H9 (cell line): Measurements from ENCODE around the gene SSX2IP. TPM values are rescaled to one million over a fixed set of nuclear protein-coding genes. Genes with fewer than 3 reads are reported as not detected.
A peak's percentile ranks its signal among the peaks of the same experiment; 100 is the strongest.

Experiments
- DNase-seq: peaks from one replicate; pipeline ENCODE4 v3.0.0-alpha.2; 2017
- H2AFZ ChIP-seq: one replicate; pipeline ENCODE4 v1.6.1; 2013; ENCODE audit warnings: mild to moderate bottlenecking, low read length, control low read depth, moderate library complexity
- H2AK5ac ChIP-seq: 2 replicates; pipeline ENCODE4 v1.6.1; 2013; ENCODE audit warnings: low read length, control low read depth, mixed read lengths; ENCODE audit not compliant: insufficient read length
- H2BK120ac ChIP-seq: one replicate; pipeline ENCODE4 v1.6.1; 2013; ENCODE audit warnings: low read depth, mild to moderate bottlenecking, low read length, control low read depth, inconsistent platforms; ENCODE audit not compliant: poor library complexity, severe bottlenecking
- H2BK12ac ChIP-seq: 2 replicates; pipeline ENCODE4 v1.6.1; 2013; ENCODE audit warnings: low read length, control low read depth, mixed read lengths, low read depth; ENCODE audit not compliant: insufficient read length
- H2BK15ac ChIP-seq: 2 replicates; pipeline ENCODE4 v1.6.1; 2013; ENCODE audit warnings: low read depth, low read length, control low read depth
- H2BK20ac ChIP-seq: one replicate; pipeline ENCODE4 v1.6.1; 2013; ENCODE audit warnings: low read depth, mild to moderate bottlenecking, low read length, control low read depth, inconsistent platforms; ENCODE audit not compliant: poor library complexity, severe bottlenecking
- H2BK5ac ChIP-seq: 2 replicates; pipeline ENCODE4 v1.6.1; 2013; ENCODE audit warnings: low read length, control low read depth, mixed read lengths; ENCODE audit not compliant: insufficient read length
- H3K14ac ChIP-seq: 2 replicates; pipeline ENCODE4 v1.6.1; 2013; ENCODE audit warnings: low read length, control low read depth; ENCODE audit not compliant: insufficient read depth
- H3K18ac ChIP-seq: 2 replicates; pipeline ENCODE4 v1.6.1; 2013; ENCODE audit warnings: low read depth, mild to moderate bottlenecking, mixed read lengths, low read length, control low read depth; ENCODE audit not compliant: insufficient read length
- H3K23ac ChIP-seq: 2 replicates; pipeline ENCODE4 v1.6.1; 2013; ENCODE audit warnings: low read length, control low read depth, mixed read lengths, low read depth; ENCODE audit not compliant: insufficient read length
- H3K23me2 ChIP-seq: 2 replicates; pipeline ENCODE4 v1.6.1; 2013; ENCODE audit warnings: low read depth, mild to moderate bottlenecking, mixed read lengths, low read length, control low read depth; ENCODE audit not compliant: insufficient read length, poor library complexity, severe bottlenecking
- H3K27ac ChIP-seq: 2 replicates; pipeline ENCODE4 v1.5.1; 2013; ENCODE audit warnings: low read length, control low read depth, mixed read lengths, low read depth; ENCODE audit not compliant: insufficient read length
- H3K27me3 ChIP-seq: 2 replicates; pipeline ENCODE4 v1.6.1; 2013; ENCODE audit warnings: low read length, control low read depth, inconsistent platforms; ENCODE audit not compliant: insufficient read depth
- H3K4ac ChIP-seq: 2 replicates; pipeline ENCODE4 v1.6.1; 2013; ENCODE audit warnings: low read depth, mild to moderate bottlenecking, control low read depth, inconsistent platforms, low read length, moderate library complexity
- H3K4me1 ChIP-seq: 2 replicates; pipeline ENCODE4 v1.6.1; 2013; ENCODE audit warnings: low read length, control low read depth, inconsistent platforms; ENCODE audit not compliant: insufficient read depth
- H3K4me2 ChIP-seq: 2 replicates; pipeline ENCODE4 v1.6.1; 2013; ENCODE audit warnings: low read length, control low read depth, mixed read lengths; ENCODE audit not compliant: insufficient read length, insufficient read depth
- H3K56ac ChIP-seq: 2 replicates; pipeline ENCODE4 v1.6.1; 2013; ENCODE audit warnings: low read depth, mild to moderate bottlenecking, mixed read lengths, low read length, control low read depth; ENCODE audit not compliant: insufficient read length
- H3K79me1 ChIP-seq: 2 replicates; pipeline ENCODE4 v1.6.1; 2013; ENCODE audit warnings: low read depth, mild to moderate bottlenecking, moderate library complexity, low read length, control low read depth, inconsistent platforms; ENCODE audit not compliant: insufficient read depth, poor library complexity, severe bottlenecking
- H3K79me2 ChIP-seq: 2 replicates; pipeline ENCODE4 v1.6.1; 2013; ENCODE audit warnings: low read length, control low read depth, inconsistent platforms; ENCODE audit not compliant: insufficient read depth
- H3K9ac ChIP-seq: 2 replicates; pipeline ENCODE4 v1.6.1; 2013; ENCODE audit warnings: low read length, control low read depth, mixed read lengths; ENCODE audit not compliant: insufficient read length; ENCODE audit errors: extremely low read depth
- H3K9me3 ChIP-seq: one replicate; pipeline ENCODE4 v1.6.1; 2013; ENCODE audit warnings: low read depth, low read length, inconsistent platforms; ENCODE audit not compliant: control insufficient read depth
- H3T11ph ChIP-seq: one replicate; pipeline ENCODE4 v1.6.1; 2013; ENCODE audit warnings: mild to moderate bottlenecking, low read length, control low read depth, inconsistent platforms
- H4K20me1 ChIP-seq: one replicate; pipeline ENCODE4 v1.6.1; 2013; ENCODE audit not compliant: control insufficient read depth, insufficient read length, insufficient read depth
- H4K5ac ChIP-seq: 2 replicates; pipeline ENCODE4 v1.6.1; 2013; ENCODE audit warnings: low read depth, mild to moderate bottlenecking, mixed read lengths, low read length, control low read depth; ENCODE audit not compliant: insufficient read length
- H4K8ac ChIP-seq: replicated peaks from 2 replicates; pipeline ENCODE4 v1.6.1; 2013; ENCODE audit warnings: low read length, control low read depth, mixed read lengths, low read depth; ENCODE audit not compliant: insufficient read length
- H4K91ac ChIP-seq: 2 replicates; pipeline ENCODE4 v1.6.1; 2013; ENCODE audit warnings: low read depth, mild to moderate bottlenecking, moderate library complexity, mixed read lengths, low read length, control low read depth; ENCODE audit not compliant: insufficient read length
- H3K27ac Mint-ChIP-seq, 3 experiments: 2 replicates in 2 of 3; 3 replicates in 1 of 3; pipeline ENCODE4 v1.8.0; 2020 to 2021; ENCODE audit warnings: mixed read lengths in 3 of 3, mild to moderate bottlenecking in 1 of 3, moderate library complexity in 1 of 3
- H3K27me3 Mint-ChIP-seq: 2 replicates; pipeline ENCODE4 v1.8.0; 2021; ENCODE audit warnings: low read depth, mild to moderate bottlenecking, moderate library complexity, mixed read lengths
- H3K36me3 Mint-ChIP-seq, 3 experiments: 2 replicates in 2 of 3; 3 replicates in 1 of 3; pipeline ENCODE4 v1.8.0; 2020 to 2021; ENCODE audit warnings: low read depth in 3 of 3, mixed read lengths in 3 of 3; ENCODE audit not compliant: insufficient read depth in 1 of 3
- H3K4me1 Mint-ChIP-seq, 2 experiments: 2 replicates each; pipeline ENCODE4 v1.8.0; 2020; ENCODE audit warnings: mixed read lengths in 2 of 2
- H3K4me3 Mint-ChIP-seq, 2 experiments: 2 replicates in 1 of 2; 3 replicates in 1 of 2; pipeline ENCODE4 v1.8.0; 2020 to 2021; ENCODE audit warnings: mild to moderate bottlenecking in 2 of 2, mixed read lengths in 2 of 2, moderate library complexity in 1 of 2
- H3K9me3 Mint-ChIP-seq, 2 experiments: 2 replicates in 1 of 2; 3 replicates in 1 of 2; pipeline ENCODE4 v1.8.0; 2020; ENCODE audit warnings: mild to moderate bottlenecking in 2 of 2, mixed read lengths in 2 of 2, moderate library complexity in 1 of 2
- CTCF ChIP-seq: fragments of 200-600 bp; sonication (generic); conservative IDR thresholded peaks from 3 replicates; pipeline ENCODE4 v1.8.0; 2021; ENCODE audit warnings: antibody characterized with exemption, mild to moderate bottlenecking
- WGBS: extraction: QIAGEN DNeasy Blood & Tissue Kit; methylation state at CpG from one replicate; pipeline ENCODE4 v1.1.7; 2013; ENCODE audit warnings: missing lambda C conversion rate, low lambda C conversion rate, mixed read lengths; ENCODE audit not compliant: insufficient read length; ENCODE audit errors: extremely low coverage; 5-methylcytosine and 5-hydroxymethylcytosine counted together
- total RNA-seq: library from RNA; stranded (reverse); gene quantifications from 2 replicates; pipeline ENCODE4 v1.2.1, GENCODE V29; 2021

Gene SSX2IP
- total RNA-seq, 1 experiment from 2014 or later: 19.6 TPM

DNA sequence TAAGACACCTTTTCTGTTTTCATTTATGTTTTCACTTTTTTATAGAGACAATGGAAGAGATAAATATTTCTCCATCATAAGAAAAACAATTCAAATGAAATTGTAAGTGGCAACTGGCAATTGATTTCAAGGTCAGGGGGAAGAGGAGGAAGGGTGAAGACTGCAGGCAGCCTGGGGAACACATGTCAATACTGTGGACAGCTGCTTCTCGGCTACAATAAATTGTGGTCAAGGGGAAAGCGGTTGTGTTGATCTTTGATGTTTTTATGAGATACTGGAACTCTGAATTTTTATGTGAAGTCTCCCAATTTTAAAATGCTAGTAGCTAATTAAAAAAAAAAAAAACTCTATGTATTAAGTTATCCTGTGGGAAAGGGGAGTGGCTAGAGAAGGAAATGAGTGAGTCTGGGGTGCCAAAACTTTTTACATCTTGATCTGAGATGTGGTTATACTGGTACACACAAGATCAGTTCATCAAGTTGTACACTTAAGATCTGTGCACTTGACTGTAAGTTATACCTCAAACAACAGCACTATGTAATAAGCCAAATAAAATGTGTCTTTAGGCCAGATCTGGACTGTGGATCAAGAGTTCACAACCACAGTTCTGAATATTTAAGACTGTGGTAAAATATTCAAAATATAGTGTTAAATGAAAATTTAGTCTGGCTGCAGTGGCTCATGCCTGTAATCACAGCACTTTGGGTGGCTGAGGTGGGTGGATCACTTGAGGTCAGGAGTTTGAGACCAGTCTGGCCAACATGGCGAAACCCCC is 18.0 kb downstream of the SSX2IP start:
- Mint-ChIP-seq H3K36me3 (peaks cover 4 to 10% (median 7%) of the 10 kb centered on the region in 3 experiments; a peak in 5 of 7 replicates), H3K27ac (peak overlapping the region in 2 of 3 experiments; percentile 20 to 81; a peak in 4 of 7 replicates), H3K27me3 (no peaks in the 10 kb centered on the region), H3K4me3 (no peak overlapping the region), H3K4me1 (peaks cover 45 to 50% of the 10 kb centered on the region in 2 experiments), H3K9me3 (no peaks in the 10 kb centered on the region)
- Histone ChIP-seq H3K9ac (no peak overlapping the region), H4K5ac (no peak overlapping the region), H3T11ph (no peak overlapping the region), H3K79me1 (peaks cover 2% of the 10 kb centered on the region), H3K4me2 (no peak overlapping the region), H4K20me1 (no peaks in the 10 kb centered on the region), H2AK5ac (no peak overlapping the region), H3K23me2 (no peaks in the 10 kb centered on the region), H2AFZ (no peak overlapping the region), H2BK5ac (no peak overlapping the region), H3K4ac (no peak overlapping the region), H3K9me3 (no peaks in the 10 kb centered on the region), H3K27ac (no peak overlapping the region), H3K27me3 (no peaks in the 10 kb centered on the region), H3K23ac (no peak overlapping the region), H3K79me2 (no peaks in the 10 kb centered on the region; the same call in 1 of the 2 replicates), H2BK15ac (no peak overlapping the region), H2BK120ac (no peak overlapping the region), H3K18ac (no peak overlapping the region), H3K56ac (no peak overlapping the region), H2BK12ac (no peak overlapping the region), H4K91ac (no peak overlapping the region), H3K14ac (no peak overlapping the region), H2BK20ac (no peak overlapping the region), H4K8ac (no peak overlapping the region), H3K4me1 (no peaks in the 10 kb centered on the region; the same call in 1 of the 2 replicates)
- TF ChIP-seq CTCF: no peak
- no peak for DNase-seq
- no CpG with 5 or more reads among the region's 3 CpGs for WGBS
